GM10847 (cell line): ENCODE data around the gene IREB2.

Source experiments
- POLR2A ChIP-seq: IDR thresholded peaks from 2 replicates; pipeline ENCODE4 v1.6.1; 2011; ENCODE audit not compliant: insufficient read length; ENCODE audit errors: extremely low read depth

IREB2 gene

GRCh38 chr15:78446551-78446950 is 8.5 kb downstream of the IREB2 start:
- TF ChIP-seq POLR2A = no peak

GRCh38 chr15:78448441-78449219 is 10.6 kb downstream of the IREB2 start:
- no peak for TF ChIP-seq POLR2A

- no peak for TF ChIP-seq POLR2A
Observed at GRCh38 chr15:78449220-78449999, 11.4 kb downstream of the IREB2 start.

GRCh38 chr15:78450285-78450858 is 12.4 kb downstream of the IREB2 start:
- TF ChIP-seq POLR2A = no peak

GRCh38 chr15:78452485-78452884 is 14.5 kb downstream of the IREB2 start:
- no peak for TF ChIP-seq POLR2A

- no peak for TF ChIP-seq POLR2A
Observed at GRCh38 chr15:78453447-78453846, 15.4 kb downstream of the IREB2 start.

- TF ChIP-seq POLR2A = no peak
Observed at GRCh38 chr15:78454992-78455391, 17.0 kb downstream of the IREB2 start.

- TF ChIP-seq POLR2A = no peak
Observed at GRCh38 chr15:78455749-78456148, 17.7 kb downstream of the IREB2 start.

- TF ChIP-seq POLR2A = no peak
Observed at GRCh38 chr15:78456426-78456825, 18.4 kb downstream of the IREB2 start.

GRCh38 chr15:78457101-78457500 is 19.1 kb downstream of the IREB2 start:
- no peak for TF ChIP-seq POLR2A

GRCh38 chr15:78460737-78461136 is 22.7 kb downstream of the IREB2 start:
- no peak for TF ChIP-seq POLR2A

- no peak for TF ChIP-seq POLR2A
Observed at GRCh38 chr15:78461171-78461888, 23.3 kb downstream of the IREB2 start.

- no peak for TF ChIP-seq POLR2A
Observed at GRCh38 chr15:78469031-78469430, 31.0 kb downstream of the IREB2 start.

- no peak for TF ChIP-seq POLR2A
Observed at GRCh38 chr15:78477295-78477694, 39.3 kb downstream of the IREB2 start.

GRCh38 chr15:78479650-78480049 is 41.6 kb downstream of the IREB2 start:
- no peak for TF ChIP-seq POLR2A
